HG03135 (cell line): Measurements from ENCODE around the gene TGFBR1.

Source experiments
- ATAC-seq: cut with Tn5 transposase; IDR thresholded peaks from one replicate; pipeline ENCODE4 v1.9.1; 2021; ENCODE audit warnings: mild to moderate bottlenecking, moderate library complexity; ENCODE audit not compliant: unreplicated experiment

The TGFBR1 gene

GRCh38 chr9:99105152-99106043 is 485 bp downstream of the TGFBR1 start:
- ATAC-seq: peak; percentile 45

GRCh38 chr9:99106044-99106375 is 1.1 kb downstream of the TGFBR1 start:
- no peak for ATAC-seq

DNA sequence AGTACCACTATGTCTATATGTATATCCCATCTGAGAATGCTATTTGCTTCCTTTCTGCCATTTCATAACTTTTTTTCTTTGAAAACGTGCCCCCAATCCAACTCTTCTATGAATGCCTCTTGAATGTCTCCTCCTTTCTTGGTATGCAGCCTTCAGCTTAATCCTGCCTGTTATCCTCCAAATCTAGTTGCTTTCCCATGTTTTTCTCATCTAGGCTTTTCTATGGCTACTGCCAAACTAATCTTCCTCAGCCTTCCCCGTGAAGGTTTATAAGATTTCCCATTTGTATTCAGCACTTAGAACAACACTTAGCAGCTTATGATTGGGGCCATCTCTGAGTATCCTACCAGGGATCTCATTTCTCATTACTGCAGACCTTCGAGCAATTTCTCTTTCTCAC is 2.5 kb downstream of the TGFBR1 start:
- no peak for ATAC-seq

DNA sequence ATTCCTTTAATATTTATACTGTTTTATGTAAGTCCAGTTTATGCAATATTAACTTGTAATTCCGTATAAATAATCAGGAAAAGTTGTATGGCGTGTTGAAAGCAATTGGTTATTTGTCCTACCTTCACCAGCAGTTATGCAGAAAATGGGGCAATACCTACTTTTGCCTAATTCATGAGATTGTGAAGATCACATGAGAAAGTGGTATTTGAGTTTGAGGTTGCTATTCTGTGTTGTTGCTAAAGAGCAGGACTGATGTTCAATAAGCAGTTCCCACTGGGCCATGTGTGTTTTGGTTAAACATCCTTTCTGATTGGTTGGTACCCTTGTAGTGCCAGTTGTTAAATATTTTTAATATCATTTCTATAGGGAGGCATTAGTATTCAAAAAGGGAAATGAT is 3.2 kb downstream of the TGFBR1 start:
- no peak for ATAC-seq

- no peak for ATAC-seq
Observed at GRCh38 chr9:99109522-99109921, 4.6 kb downstream of the TGFBR1 start.

DNA sequence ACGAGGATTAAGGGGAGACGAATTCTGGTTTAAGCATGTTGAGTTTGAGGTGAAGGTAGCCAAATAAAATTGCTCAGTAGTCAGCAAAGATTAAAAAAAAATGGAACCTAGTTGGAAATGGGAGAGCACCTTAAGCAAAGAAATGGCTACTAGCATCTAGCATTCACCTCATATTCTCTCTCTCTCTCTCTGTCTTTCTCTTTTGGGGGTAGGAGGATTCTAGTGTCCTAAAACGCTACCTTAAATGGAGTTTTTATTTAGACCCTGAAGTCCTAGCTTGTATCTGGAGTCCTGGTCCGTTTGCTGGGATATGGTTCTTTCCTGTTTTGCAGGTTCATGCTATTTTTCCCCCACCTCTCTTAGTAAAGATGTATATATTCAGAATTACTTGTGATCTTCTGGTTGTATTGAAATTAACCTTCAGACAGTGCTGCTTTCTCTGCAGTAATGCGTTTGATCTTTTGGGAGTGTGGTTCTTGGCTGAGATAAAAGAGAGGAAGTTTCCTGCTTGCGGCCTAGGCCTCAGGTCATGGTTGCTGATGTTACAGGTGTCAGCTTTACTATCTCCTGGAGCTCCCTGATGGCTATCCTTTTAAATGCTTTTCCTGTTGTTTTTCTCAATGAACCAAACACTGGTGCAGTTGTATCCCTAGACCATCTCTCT is 8.0 kb downstream of the TGFBR1 start:
- no peak for ATAC-seq

- ATAC-seq: no peak
Observed at GRCh38 chr9:99113414-99114048, 8.6 kb downstream of the TGFBR1 start.

DNA sequence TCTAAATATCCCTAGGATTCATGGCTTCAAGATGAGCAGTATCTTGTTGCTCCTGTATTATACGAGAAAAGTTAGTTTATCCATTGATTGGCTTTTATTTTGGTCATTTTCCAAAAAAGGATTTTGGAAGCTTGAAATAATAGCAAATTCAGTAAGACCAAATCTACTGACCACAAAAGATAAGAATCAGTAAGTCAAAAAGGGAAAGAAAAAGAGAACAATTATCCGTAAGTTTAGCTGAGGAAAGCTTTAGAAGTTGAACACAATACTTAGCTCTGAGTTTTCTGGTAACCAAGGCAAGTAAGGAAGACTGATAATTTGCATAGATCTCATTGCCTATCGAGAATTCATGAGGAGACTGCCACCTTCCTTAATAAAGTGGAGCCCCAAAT is 9.1 kb downstream of the TGFBR1 start:
- no peak for ATAC-seq

- ATAC-seq: no peak
Observed at GRCh38 chr9:99114846-99115500, 10.1 kb downstream of the TGFBR1 start.

- no peak for ATAC-seq
Observed at GRCh38 chr9:99116003-99116411, 11.1 kb downstream of the TGFBR1 start.

DNA sequence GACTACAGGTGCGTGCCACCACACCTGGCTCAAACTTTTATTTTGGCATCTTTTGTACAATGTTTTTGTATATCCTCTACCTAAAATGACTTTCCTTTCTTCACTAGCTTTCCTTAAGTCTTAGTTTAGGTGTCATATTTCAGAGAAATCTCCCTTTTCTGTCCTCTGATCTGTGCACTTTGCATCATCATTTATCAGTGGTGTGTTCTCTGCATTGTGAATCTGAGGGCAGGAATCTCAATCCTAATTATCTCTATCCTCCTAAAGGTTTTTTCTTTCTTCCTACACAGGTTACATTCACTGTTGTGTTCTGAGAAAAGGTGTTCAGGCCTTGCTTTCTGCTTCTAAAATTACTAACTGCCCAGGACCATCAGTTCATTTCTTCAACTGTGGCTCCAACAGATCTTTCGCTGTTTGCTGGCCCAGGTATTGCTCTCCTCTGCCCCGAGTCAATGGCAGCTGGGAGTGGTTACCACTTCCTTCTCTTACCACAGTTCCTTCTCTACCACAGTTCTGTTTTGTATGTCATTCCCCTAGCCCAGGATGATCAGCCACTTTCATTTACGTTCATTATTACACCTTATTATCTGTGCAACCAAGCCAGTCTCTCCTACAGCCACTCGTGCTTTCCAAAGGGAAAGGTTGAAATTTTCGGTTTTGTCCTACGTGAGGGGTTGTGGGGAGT is 14.0 kb downstream of the TGFBR1 start:
- ATAC-seq: peak; percentile 95

- ATAC-seq: no peak
Observed at GRCh38 chr9:99119976-99120655, 15.2 kb downstream of the TGFBR1 start.

DNA sequence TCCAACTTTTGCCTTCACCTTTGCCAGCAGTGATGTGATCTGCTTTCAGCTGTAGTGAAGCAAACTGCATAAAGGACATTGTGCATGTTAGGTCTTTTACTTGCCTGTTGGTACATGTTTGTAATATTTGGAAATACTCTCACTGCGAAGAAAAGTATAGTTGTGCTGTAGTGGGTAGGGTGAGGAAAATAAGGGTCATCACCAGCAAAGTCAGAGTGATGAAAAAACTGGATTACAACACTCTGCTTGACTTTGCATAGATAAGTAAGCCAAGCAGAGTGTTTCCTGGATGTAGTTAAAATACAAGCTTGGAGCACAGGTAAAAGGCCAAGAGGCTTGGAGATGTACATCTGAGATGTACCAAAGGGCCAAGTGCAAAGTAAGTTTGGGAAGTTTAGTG is 16.7 kb downstream of the TGFBR1 start:
- ATAC-seq: no peak

GRCh38 chr9:99124534-99125255 is 19.8 kb downstream of the TGFBR1 start:
- ATAC-seq: no peak

DNA sequence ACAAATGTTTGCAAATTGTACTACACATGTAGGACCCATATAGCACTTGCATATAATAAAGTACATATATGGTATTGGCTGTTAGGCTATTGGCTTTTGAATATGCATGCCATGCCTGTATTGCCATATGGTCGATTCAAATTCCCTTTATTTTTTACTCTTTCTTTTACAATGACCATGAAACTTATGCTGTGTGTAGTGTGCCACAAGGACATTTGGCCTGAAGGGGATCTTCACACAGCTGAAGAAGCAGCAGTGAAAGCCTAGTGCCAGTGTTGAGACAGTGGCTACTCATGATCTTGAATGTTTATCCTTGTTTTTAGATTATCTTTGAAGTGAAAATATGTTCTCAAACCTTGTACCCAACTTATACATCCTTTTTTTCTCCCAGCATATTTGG is 20.5 kb downstream of the TGFBR1 start:
- no peak for ATAC-seq

DNA sequence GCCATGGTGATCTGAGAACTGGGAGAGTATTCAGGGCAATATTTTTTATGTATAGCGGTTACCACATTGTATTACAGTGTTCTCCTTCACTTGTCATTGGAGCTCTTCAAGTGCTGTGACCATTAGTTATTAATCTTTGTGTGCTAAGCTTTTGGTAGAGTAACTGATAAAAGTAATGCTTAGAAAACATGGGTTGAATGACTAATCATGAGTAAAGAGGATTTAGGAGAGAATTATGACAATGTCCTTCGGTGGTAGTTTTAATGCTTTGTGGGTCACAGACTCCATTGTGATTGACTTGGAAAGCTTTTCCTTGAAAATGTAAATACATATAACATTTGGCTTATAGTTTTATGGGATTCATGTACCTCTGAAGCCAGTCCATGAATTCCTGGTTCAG is 21.4 kb downstream of the TGFBR1 start:
- no peak for ATAC-seq

- ATAC-seq: no peak
Observed at GRCh38 chr9:99127356-99128132, 22.6 kb downstream of the TGFBR1 start.

DNA sequence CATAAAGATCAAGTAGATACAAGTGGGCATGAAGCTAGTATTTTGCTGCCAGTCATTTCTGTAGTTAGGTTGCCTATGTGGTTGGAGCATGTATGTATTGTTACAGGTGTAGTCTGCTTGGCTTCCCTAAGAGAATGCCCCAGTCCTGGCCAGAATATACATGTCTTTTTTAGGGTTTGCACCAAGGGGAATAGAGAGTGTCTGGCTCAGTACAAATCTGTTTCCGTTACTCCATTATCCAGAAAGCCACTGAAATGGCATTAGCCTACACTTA is 23.2 kb downstream of the TGFBR1 start:
- no peak for ATAC-seq

DNA sequence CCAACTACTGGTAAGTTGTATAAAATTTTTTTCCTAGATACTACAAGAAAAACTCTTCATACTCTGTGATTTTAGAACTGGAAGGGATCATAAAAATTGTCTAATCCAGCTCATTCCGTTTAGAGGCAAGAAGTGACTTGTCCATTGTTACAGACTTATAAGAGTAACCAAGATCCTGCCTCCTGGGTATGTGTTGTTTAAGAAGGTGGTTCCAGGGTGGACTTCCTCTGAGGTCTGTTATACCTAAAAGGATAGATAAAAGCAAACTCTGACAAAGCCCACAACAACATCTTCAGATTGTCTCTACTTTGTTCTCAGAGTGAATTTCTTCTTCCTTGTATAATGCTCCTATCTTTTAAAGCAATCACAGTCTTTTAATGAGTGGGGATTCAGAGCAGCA is 24.2 kb downstream of the TGFBR1 start:
- ATAC-seq: no peak
